Neural crest cell (in vitro differentiated cells): Measurements from ENCODE around the gene HS6ST1. TPM values are rescaled to one million over a fixed set of nuclear protein-coding genes. Genes with fewer than 3 reads are reported as not detected.

Experiments used
- DNase-seq: peaks from one replicate; pipeline ENCODE4 v3.0.0; 2021; ENCODE audit warnings: low read depth, mixed read lengths, low spot score
- H3K27ac Mint-ChIP-seq: one replicate; pipeline ENCODE4 v1.8.0; 2021; ENCODE audit warnings: mild to moderate bottlenecking, mixed read lengths; ENCODE audit not compliant: unreplicated experiment
- H3K27me3 Mint-ChIP-seq: 2 replicates; pipeline ENCODE4 v1.8.0; 2021; ENCODE audit warnings: low read depth, mild to moderate bottlenecking, mixed read lengths
- H3K36me3 Mint-ChIP-seq: 2 replicates; pipeline ENCODE4 v1.8.0; 2021; ENCODE audit warnings: low read depth, mild to moderate bottlenecking, mixed read lengths
- H3K4me1 Mint-ChIP-seq: 2 replicates; pipeline ENCODE4 v1.8.0; 2021; ENCODE audit warnings: mixed read lengths
- H3K4me3 Mint-ChIP-seq: one replicate; pipeline ENCODE4 v1.8.0; 2021; ENCODE audit warnings: mild to moderate bottlenecking, mixed read lengths
- H3K9me3 Mint-ChIP-seq: 2 replicates; pipeline ENCODE4 v1.8.0; 2021; ENCODE audit warnings: mixed read lengths
- total RNA-seq: library from RNA; stranded (reverse); gene quantifications from 2 replicates; pipeline ENCODE4 v1.2.1, GENCODE V29; 2021
- TF ChIP-seq, protein P1 (sequence below): fragments of 200-600 bp; sonication (generic); conservative IDR thresholded peaks from 2 replicates; pipeline ENCODE4 v1.5.0; 2021; ENCODE audit warnings: antibody characterized with exemption, mild to moderate bottlenecking

Gene HS6ST1
- total RNA-seq, 1 donor from 2014 or later, result 39.8 TPM

DNA sequence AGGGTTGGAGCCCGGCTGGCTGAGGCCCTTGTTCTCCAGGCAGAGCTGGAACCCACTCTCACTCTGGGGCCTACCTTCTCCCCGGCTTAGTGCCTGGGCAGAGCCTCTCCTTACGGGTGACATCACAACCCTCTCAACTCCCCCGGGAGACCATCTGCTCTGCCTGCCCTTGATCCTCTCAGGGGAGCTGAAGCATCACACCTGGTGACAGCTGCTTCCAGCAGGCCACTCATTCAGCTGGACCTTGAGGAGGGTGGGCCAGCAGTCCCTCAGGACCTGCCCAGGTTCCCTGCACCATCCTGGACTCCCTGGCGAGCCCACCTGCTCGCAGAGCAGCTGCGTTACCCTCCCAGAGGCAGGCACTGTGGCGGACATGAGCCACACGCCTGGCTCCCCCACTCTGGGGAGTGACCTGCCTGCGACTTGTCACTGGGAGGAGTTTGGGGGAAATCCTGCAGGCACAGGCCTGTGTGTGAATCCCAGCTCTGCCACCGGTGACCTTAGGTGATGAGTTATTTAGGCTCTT, 13.1 kb downstream of the HS6ST1 start:
- TF ChIP-seq, protein P1, sequence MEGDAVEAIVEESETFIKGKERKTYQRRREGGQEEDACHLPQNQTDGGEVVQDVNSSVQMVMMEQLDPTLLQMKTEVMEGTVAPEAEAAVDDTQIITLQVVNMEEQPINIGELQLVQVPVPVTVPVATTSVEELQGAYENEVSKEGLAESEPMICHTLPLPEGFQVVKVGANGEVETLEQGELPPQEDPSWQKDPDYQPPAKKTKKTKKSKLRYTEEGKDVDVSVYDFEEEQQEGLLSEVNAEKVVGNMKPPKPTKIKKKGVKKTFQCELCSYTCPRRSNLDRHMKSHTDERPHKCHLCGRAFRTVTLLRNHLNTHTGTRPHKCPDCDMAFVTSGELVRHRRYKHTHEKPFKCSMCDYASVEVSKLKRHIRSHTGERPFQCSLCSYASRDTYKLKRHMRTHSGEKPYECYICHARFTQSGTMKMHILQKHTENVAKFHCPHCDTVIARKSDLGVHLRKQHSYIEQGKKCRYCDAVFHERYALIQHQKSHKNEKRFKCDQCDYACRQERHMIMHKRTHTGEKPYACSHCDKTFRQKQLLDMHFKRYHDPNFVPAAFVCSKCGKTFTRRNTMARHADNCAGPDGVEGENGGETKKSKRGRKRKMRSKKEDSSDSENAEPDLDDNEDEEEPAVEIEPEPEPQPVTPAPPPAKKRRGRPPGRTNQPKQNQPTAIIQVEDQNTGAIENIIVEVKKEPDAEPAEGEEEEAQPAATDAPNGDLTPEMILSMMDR, result no peak
- Mint-ChIP-seq H3K36me3 (no peaks in the 10 kb centered on the region), H3K4me3 (no peak overlapping the region), H3K9me3 (no peaks in the 10 kb centered on the region), H3K4me1 (peaks cover 24% of the 10 kb centered on the region), H3K27ac (no peak overlapping the region), H3K27me3 (no peaks in the 10 kb centered on the region)
- no peak for DNase-seq

DNA sequence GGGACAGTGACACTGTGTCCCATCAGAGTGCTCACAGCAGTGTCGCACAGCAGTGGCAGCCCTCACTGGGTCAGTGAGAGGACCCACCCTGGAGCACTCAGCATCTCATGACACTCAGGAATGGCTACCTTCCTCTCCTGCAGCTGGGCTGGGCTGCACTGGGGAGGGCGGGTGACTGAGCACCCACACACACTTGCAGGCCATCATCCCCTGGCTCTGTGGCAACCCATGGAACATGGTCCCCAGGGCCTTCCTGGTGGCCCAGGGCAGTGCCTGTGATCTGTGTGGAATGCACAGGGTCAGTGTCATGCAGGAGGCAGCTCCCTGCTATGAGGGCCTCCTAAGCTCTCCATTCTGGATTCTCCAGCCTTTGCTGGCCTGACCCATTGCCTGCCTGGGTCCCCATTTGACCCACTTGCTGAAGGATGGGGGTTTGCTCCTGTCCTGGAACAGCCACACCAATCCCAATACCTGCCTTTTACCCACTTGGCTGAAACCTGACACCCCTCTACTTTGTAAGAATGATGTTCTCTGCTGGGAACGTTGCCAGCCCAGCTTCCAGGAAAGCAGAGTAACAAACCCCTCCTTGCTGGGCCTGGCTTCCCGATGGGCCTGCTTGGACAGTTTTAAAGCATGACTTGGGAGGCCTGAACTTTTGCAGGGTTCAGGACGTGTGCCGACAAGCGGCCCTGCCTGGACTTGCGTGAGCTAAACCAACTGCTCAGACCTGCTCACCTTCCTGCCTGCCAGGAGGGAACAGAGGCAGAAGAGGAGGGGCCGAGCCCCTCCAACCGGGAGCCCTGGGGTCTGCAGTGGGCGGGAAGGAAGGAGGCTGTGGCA, 13.7 kb downstream of the HS6ST1 start:
- no peak for DNase-seq
- no peaks in the 10 kb centered on the region for H3K36me3 Mint-ChIP-seq
- no peaks in the 10 kb centered on the region for H3K9me3 Mint-ChIP-seq
- TF ChIP-seq, protein P1, result no peak
- no peaks in the 10 kb centered on the region for H3K27me3 Mint-ChIP-seq
- H3K4me3 Mint-ChIP-seq, result no peak overlapping the region
- H3K4me1 Mint-ChIP-seq, result peaks cover 24% of the 10 kb centered on the region
- H3K27ac Mint-ChIP-seq, result no peak overlapping the region

DNA sequence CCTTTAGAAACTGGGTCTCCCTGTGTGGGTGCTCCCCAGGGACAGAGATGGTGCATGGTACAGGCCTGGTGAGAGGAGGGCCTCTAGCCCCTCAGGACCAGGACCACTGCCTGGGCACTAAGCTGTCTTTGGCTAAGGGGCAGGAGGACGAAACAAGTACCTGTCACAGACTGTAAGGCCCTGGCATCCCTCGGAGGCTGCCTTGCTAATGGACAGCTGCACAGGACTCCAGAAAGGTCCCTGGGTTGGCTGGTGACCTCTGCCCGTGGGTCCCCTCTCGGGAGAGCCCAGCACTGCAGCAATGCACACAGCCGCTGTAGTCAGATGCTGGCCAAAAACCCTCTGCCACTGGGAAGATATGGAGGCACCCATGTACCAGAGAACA, 14.3 kb downstream of the HS6ST1 start:
- Mint-ChIP-seq H3K9me3 (no peaks in the 10 kb centered on the region), H3K27me3 (no peaks in the 10 kb centered on the region), H3K36me3 (no peaks in the 10 kb centered on the region), H3K27ac (no peak overlapping the region), H3K4me3 (no peak overlapping the region), H3K4me1 (peaks cover 17% of the 10 kb centered on the region)
- DNase-seq, result no peak
- TF ChIP-seq, protein P1, result no peak

DNA sequence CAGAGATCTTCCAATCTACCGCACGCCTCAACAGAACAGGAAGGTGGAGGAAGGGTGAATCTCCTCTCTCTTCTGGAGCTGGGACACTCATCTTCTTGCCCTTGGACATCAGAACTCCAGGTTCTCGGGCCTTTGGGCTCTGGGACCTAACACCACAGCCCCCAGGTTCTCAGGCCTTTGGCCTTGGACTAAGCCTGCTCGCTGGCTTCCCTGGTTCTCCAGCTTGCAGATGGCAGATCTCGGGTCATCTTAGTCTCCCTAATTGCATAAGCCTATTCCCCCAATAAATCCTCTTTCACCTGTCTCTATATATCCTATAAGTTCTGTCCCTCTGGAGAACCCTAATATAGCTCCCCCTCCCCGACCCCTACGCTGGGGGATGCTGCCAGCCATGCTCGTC, 14.8 kb downstream of the HS6ST1 start:
- H3K27me3 Mint-ChIP-seq, result no peaks in the 10 kb centered on the region
- H3K9me3 Mint-ChIP-seq, result no peaks in the 10 kb centered on the region
- peaks cover 16% of the 10 kb centered on the region for H3K4me1 Mint-ChIP-seq
- TF ChIP-seq, protein P1, result no peak
- DNase-seq, result no peak
- no peak overlapping the region for H3K27ac Mint-ChIP-seq
- no peaks in the 10 kb centered on the region for H3K36me3 Mint-ChIP-seq
- no peak overlapping the region for H3K4me3 Mint-ChIP-seq

DNA sequence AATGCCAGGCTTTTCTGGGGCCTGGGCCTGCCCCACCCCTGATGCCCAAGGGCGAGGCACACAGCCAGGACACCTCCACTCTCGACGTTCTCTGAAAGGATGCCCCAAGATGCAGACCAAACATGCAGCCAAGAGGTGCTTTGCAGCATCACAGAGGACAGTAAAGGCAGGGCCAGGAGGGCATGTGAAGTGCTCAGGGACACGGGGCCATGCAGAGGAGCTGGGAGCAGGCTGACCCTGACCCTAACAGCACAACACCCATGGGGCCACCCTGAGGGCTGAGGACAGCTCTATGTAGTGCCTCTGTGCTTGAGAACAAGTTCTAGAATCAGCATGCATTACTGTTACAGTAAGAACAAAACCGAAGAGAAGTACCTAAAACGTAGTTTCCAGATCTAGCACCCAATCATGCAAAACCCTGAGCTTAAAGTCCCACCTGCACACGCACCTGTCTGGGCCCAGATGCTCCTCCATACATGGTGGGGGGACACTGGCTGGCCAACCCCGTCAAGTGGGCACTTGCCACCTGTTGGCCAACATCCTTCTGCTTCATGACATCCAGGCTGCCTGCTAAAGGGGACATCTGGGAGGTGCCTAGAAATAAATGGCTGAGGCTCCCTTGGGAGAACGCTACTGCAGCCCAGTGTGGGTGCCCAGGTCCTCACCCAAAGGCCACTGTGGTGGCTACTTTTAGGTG, 15.4 kb downstream of the HS6ST1 start:
- peak overlapping the region; percentile 9 for H3K27ac Mint-ChIP-seq
- peaks cover 3% of the 10 kb centered on the region for H3K36me3 Mint-ChIP-seq
- TF ChIP-seq, protein P1, result no peak
- H3K4me3 Mint-ChIP-seq, result no peak overlapping the region
- no peaks in the 10 kb centered on the region for H3K27me3 Mint-ChIP-seq
- peaks cover 16% of the 10 kb centered on the region for H3K4me1 Mint-ChIP-seq
- no peak for DNase-seq
- no peaks in the 10 kb centered on the region for H3K9me3 Mint-ChIP-seq
